PC-3 (cell line): ENCODE results near the gene C6orf62. TPM values are rescaled to one million over a fixed set of nuclear protein-coding genes. Genes with fewer than 3 reads are reported as not detected.
"Not testable (repeated sequence)": the region's sequence is repeated elsewhere in the genome, so short reads cannot be mapped to it uniquely, and the experiment has no call there.

Experiments
- ATAC-seq: fragments of 200-7000 bp; cut with Tn5 transposase; 2 replicates; pipeline ENCODE4 v1.9.1; 2020; ENCODE audit warnings: mild to moderate bottlenecking, moderate library complexity
- BruUV-seq: library from RNA; stranded (reverse); fragments of 400-500 nt; replicated peaks from 2 replicates; lab custom pipeline; 2021; lab: Mats Ljungman, UMichigan
- CTCF ChIA-PET: fragments of 300-600 bp; sonication (Branson Sonifier 250); formaldehyde crosslinking; loops from one replicate; lab custom pipeline; 2022; ENCODE audit warnings: antibody characterized with exemption; lab: Charles Lee
- POLR2A ChIA-PET: fragments of 300-600 bp; sonication (Branson Sonifier 250); formaldehyde crosslinking; loops from one replicate; lab custom pipeline; 2022; ENCODE audit warnings: antibody characterized with exemption; ENCODE audit not compliant: unreplicated experiment; lab: Charles Lee
- DNase-seq: peaks from one replicate; pipeline ENCODE4 v3.0.0-alpha.2; 2015
- H2AFZ ChIP-seq: fragments of 300-600 bp; sonication (generic); 2 replicates; pipeline ENCODE4 v1.6.0; 2016; ENCODE audit warnings: antibody characterized with exemption, low read length
- H3F3A ChIP-seq: fragments of 300-600 bp; sonication (generic); one replicate; pipeline ENCODE4 v1.6.0; 2017; ENCODE audit warnings: antibody characterized with exemption, low read length, control low read depth, mild to moderate bottlenecking; ENCODE audit not compliant: unreplicated experiment
- H3K27ac ChIP-seq: fragments of 300-600 bp; sonication (generic); 2 replicates; pipeline ENCODE4 v1.5.1; 2016; ENCODE audit warnings: mild to moderate bottlenecking, low read length
- H3K27me3 ChIP-seq: fragments of 300-600 bp; sonication (generic); 2 replicates; pipeline ENCODE4 v1.6.1; 2016; ENCODE audit warnings: low read length, mixed read lengths
- H3K36me3 ChIP-seq: fragments of 300-600 bp; sonication (generic); 2 replicates; pipeline ENCODE4 v1.6.1; 2016; ENCODE audit warnings: low read depth, mixed run types, low read length, mixed read lengths
- H3K4me1 ChIP-seq: fragments of 300-600 bp; sonication (generic); 2 replicates; pipeline ENCODE4 v1.5.1; 2016; ENCODE audit warnings: low read length; ENCODE audit not compliant: insufficient read depth
- H3K4me2 ChIP-seq: fragments of 300-600 bp; sonication (generic); 2 replicates; pipeline ENCODE4 v1.6.0; 2016; ENCODE audit warnings: low read length
- H3K4me3 ChIP-seq: fragments of 300-600 bp; sonication (generic); 2 replicates; pipeline ENCODE4 v1.5.1; 2016; ENCODE audit warnings: mild to moderate bottlenecking, low read length, mixed read lengths
- H3K79me2 ChIP-seq: fragments of 300-600 bp; sonication (generic); 2 replicates; pipeline ENCODE4 v1.6.1; 2017; ENCODE audit warnings: low read length, mixed read lengths
- H3K9ac ChIP-seq: fragments of 300-600 bp; sonication (generic); 2 replicates; pipeline ENCODE4 v1.6.0; 2016; ENCODE audit warnings: mild to moderate bottlenecking, low read length
- H3K9me2 ChIP-seq: fragments of 300-600 bp; sonication (generic); replicated peaks from 2 replicates; pipeline ENCODE4 v1.6.1; 2016; ENCODE audit warnings: mixed run types, low read length, mixed read lengths
- H3K9me3 ChIP-seq: fragments of 300-600 bp; sonication (generic); 2 replicates; pipeline ENCODE4 v1.6.1; 2016; ENCODE audit warnings: low read length, mixed read lengths
- H4K20me1 ChIP-seq: fragments of 300-600 bp; sonication (generic); 2 replicates; pipeline ENCODE4 v1.6.1; 2016; ENCODE audit warnings: low read length, mixed read lengths
- CTCF ChIP-seq: fragments of 300-600 bp; sonication (generic); conservative IDR thresholded peaks from 2 replicates; pipeline ENCODE4 v1.5.1; 2017; ENCODE audit warnings: antibody characterized with exemption, low read depth, mild to moderate bottlenecking, low read length
- EZH2 ChIP-seq: fragments of 300-600 bp; sonication (generic); IDR thresholded peaks from one replicate; pipeline ENCODE4 v1.6.1; 2017; ENCODE audit warnings: antibody characterized with exemption, mild to moderate bottlenecking, low read length; ENCODE audit not compliant: unreplicated experiment
- EZH2phosphoT487 ChIP-seq: fragments of 300-600 bp; sonication (generic); IDR thresholded peaks from 2 replicates; pipeline ENCODE4 v1.6.1; 2018; ENCODE audit warnings: mild to moderate bottlenecking, antibody characterized with exemption, low read length, borderline replicate concordance
- intact Hi-C: fragments of 100-400 bp; cut with micrococcal nuclease; formaldehyde crosslinking; loops from 2 replicates; pipeline ENCODE4 v1.9.0; 2023
- total RNA-seq: library from RNA; depleted of rRNA; stranded (reverse); fragments of >200 nt; gene quantifications from 2 replicates; pipeline ENCODE4 v1.2.3, GENCODE V29; 2014

Gene C6orf62
- total RNA-seq, 1 experiment from 2014 or later = 81.8 TPM

- Histone ChIP-seq H3K9ac (no peak overlapping the region), H3K27me3 (no peaks in the 10 kb centered on the region), H3K36me3 (no peaks in the 10 kb centered on the region), H3K9me3 (peaks cover 5% of the 10 kb centered on the region; the same call in 1 of the 2 replicates), H3K4me1 (no peaks in the 10 kb centered on the region), H3F3A (no peaks in the 10 kb centered on the region), H3K79me2 (no peaks in the 10 kb centered on the region), H4K20me1 (no peaks in the 10 kb centered on the region), H3K9me2 (no peaks in the 10 kb centered on the region), H2AFZ (no peak overlapping the region), H3K27ac (no peak overlapping the region), H3K4me2 (no peak overlapping the region), H3K4me3 (no peak overlapping the region)
- intact Hi-C loops = no loop called here
- DNase-seq (no peak), ATAC-seq (no peak)
- CTCF ChIA-PET = interaction anchor here (0.6 kb wide), 1 partner anchor 172 kb away, joined by 3 read pairs; no protein-coding TSS in a partner anchor
- no TSS peak for BruUV-seq
- no peak for TF ChIP-seq EZH2
- no peak for TF ChIP-seq EZH2phosphoT487
- no peak for TF ChIP-seq CTCF
- POLR2A ChIA-PET = no interaction called here
Measured at GRCh38 chr6:24752917-24753492, 34.1 kb upstream of the C6orf62 start.

GRCh38 chr6:24752503-24752902 is 33.5 kb upstream of the C6orf62 start:
- no peak overlapping the region for H3K4me3 ChIP-seq
- TF ChIP-seq EZH2 (no peak), CTCF (no peak), EZH2phosphoT487 (no peak)
- H3K27me3 ChIP-seq = no peaks in the 10 kb centered on the region
- H3K36me3 ChIP-seq = no peaks in the 10 kb centered on the region
- H3K27ac ChIP-seq = no peak overlapping the region
- ChIA-PET POLR2A (no interaction called here), CTCF (no interaction called here)
- ATAC-seq (no peak), DNase-seq (no peak)
- no peaks in the 10 kb centered on the region for H3K79me2 ChIP-seq
- no peak overlapping the region for H2AFZ ChIP-seq
- H3K9me2 ChIP-seq = no peaks in the 10 kb centered on the region
- BruUV-seq = no TSS peak
- peaks cover 5% of the 10 kb centered on the region; the same call in 1 of the 2 replicates for H3K9me3 ChIP-seq
- no peaks in the 10 kb centered on the region for H3F3A ChIP-seq
- no peak overlapping the region for H3K4me2 ChIP-seq
- no peaks in the 10 kb centered on the region for H3K4me1 ChIP-seq
- no peaks in the 10 kb centered on the region for H4K20me1 ChIP-seq
- no peak overlapping the region for H3K9ac ChIP-seq
- intact Hi-C loops = no loop called here

GRCh38 chr6:24750878-24751277 is 31.9 kb upstream of the C6orf62 start:
- POLR2A ChIA-PET, H4K20me1 ChIP-seq, H3K9me2 ChIP-seq, ATAC-seq, CTCF ChIA-PET, H3K4me2 ChIP-seq, H3K79me2 ChIP-seq, DNase-seq, H2AFZ ChIP-seq, H3K27me3 ChIP-seq, BruUV-seq, H3K4me3 ChIP-seq, intact Hi-C loops, H3K4me1 ChIP-seq, H3K9me3 ChIP-seq, H3K9ac ChIP-seq, H3K27ac ChIP-seq, H3F3A ChIP-seq, H3K36me3 ChIP-seq: not testable (repeated sequence)
